ENCODE data around the gene HPF1.
"Not testable (repeated sequence)": the region's sequence is repeated elsewhere in the genome, so short reads cannot be mapped to it uniquely, and the experiment has no call there.

- TF ChIP-seq POLR2A, POLR2AphosphoS5 (IDR thresholded peaks at IDR 0.05): not testable (repeated sequence)
These were observed 19.1 kb downstream of the HPF1 start for GRCh38 chr4:169738604-169739003.

All from upper lobe of left lung (tissue), 4 donors.